GM23248 (cell line): ENCODE data around the gene CCDC38. TPM values are rescaled to one million over a fixed set of nuclear protein-coding genes. Genes with fewer than 3 reads are reported as not detected.

Experiments used
- DNase-seq: peaks from one replicate; pipeline ENCODE4 v3.0.0-alpha.2; 2015
- H2AFZ ChIP-seq: fragments of 200-600 bp; sonication (generic); 2 replicates; pipeline ENCODE4 v1.6.1; 2016; ENCODE audit warnings: antibody characterized with exemption
- H3F3A ChIP-seq: fragments of 200-600 bp; sonication (generic); 2 replicates; pipeline ENCODE4 v1.6.1; 2016; ENCODE audit warnings: mild to moderate bottlenecking, antibody characterized with exemption, mixed run types; ENCODE audit not compliant: insufficient read depth
- H3K27ac ChIP-seq: fragments of 200-600 bp; sonication (generic); 2 replicates; pipeline ENCODE4 v1.5.1; 2016; ENCODE audit warnings: mild to moderate bottlenecking
- H3K27me3 ChIP-seq: fragments of 200-600 bp; sonication (generic); replicated peaks from 2 replicates; pipeline ENCODE4 v1.6.1; 2016; ENCODE audit warnings: mild to moderate bottlenecking; ENCODE audit not compliant: insufficient read depth
- H3K36me3 ChIP-seq: fragments of 200-600 bp; sonication (generic); 2 replicates; pipeline ENCODE4 v1.6.1; 2016; ENCODE audit warnings: low read depth, mild to moderate bottlenecking
- H3K4me1 ChIP-seq: fragments of 200-600 bp; sonication (generic); 2 replicates; pipeline ENCODE4 v1.6.1; 2016; ENCODE audit warnings: mild to moderate bottlenecking; ENCODE audit not compliant: insufficient read depth
- H3K4me2 ChIP-seq: fragments of 200-600 bp; sonication (generic); one replicate; pipeline ENCODE4 v1.6.1; 2016; ENCODE audit warnings: mild to moderate bottlenecking; ENCODE audit not compliant: unreplicated experiment
- H3K4me3 ChIP-seq: fragments of 200-600 bp; sonication (generic); 2 replicates; pipeline ENCODE4 v1.5.1; 2016; ENCODE audit warnings: mild to moderate bottlenecking
- H3K79me2 ChIP-seq: fragments of 200-600 bp; sonication (generic); 2 replicates; pipeline ENCODE4 v1.6.1; 2016; ENCODE audit warnings: mild to moderate bottlenecking; ENCODE audit not compliant: insufficient read depth
- H3K9ac ChIP-seq: fragments of 200-600 bp; sonication (generic); 2 replicates; pipeline ENCODE4 v1.6.1; 2016; ENCODE audit warnings: mild to moderate bottlenecking
- H3K9me2 ChIP-seq: fragments of 200-600 bp; sonication (generic); 2 replicates; pipeline ENCODE4 v1.6.1; 2016; ENCODE audit warnings: mixed run types, mild to moderate bottlenecking, moderate library complexity; ENCODE audit not compliant: insufficient read depth
- H3K9me3 ChIP-seq: fragments of 200-600 bp; sonication (generic); one replicate; pipeline ENCODE4 v1.6.1; 2017; ENCODE audit warnings: low read depth
- H4K20me1 ChIP-seq: fragments of 200-600 bp; sonication (generic); 2 replicates; pipeline ENCODE4 v1.6.0; 2016; ENCODE audit not compliant: insufficient read depth
- EZH2 ChIP-seq: fragments of 200-600 bp; sonication (generic); IDR thresholded peaks from 2 replicates; pipeline ENCODE4 v1.6.1; 2018; ENCODE audit warnings: antibody characterized with exemption, mild to moderate bottlenecking; ENCODE audit not compliant: insufficient read depth, poor library complexity, severe bottlenecking
- EZH2phosphoT487 ChIP-seq: fragments of 200-600 bp; sonication (generic); IDR thresholded peaks from 2 replicates; pipeline ENCODE4 v1.6.1; 2018; ENCODE audit warnings: antibody characterized with exemption, moderate library complexity, mild to moderate bottlenecking, low read depth; ENCODE audit not compliant: insufficient read depth
- WGBS, 2 experiments: methylation state at CpG; one replicate each; pipeline ENCODE4 v1.1.6; 2015 to 2017; ENCODE audit warnings: low lambda C conversion rate in 2 of 2, low coverage in 1 of 2; ENCODE audit errors: missing lambda C conversion rate in 2 of 2; 5-methylcytosine and 5-hydroxymethylcytosine counted together
- in situ Hi-C: fragments of 300-500 bp; cut with MboI; formaldehyde crosslinking; loops from 2 replicates; pipeline ENCODE4 v1.15.0; 2020
- polyA plus RNA-seq: library from polyadenylated mRNA; unstranded; fragments of >200 nt; fragmentation: Nextera tagmentation; extraction: Ambion mirVana; gene quantifications from 2 replicates; pipeline ENCODE4 v1.2.1, GENCODE V29; 2016
- total RNA-seq: library from RNA; depleted of rRNA; stranded (reverse); fragments of >200 nt; shearing (Covaris generic); gene quantifications from 2 replicates; pipeline ENCODE4 v1.2.3, GENCODE V29; 2014

Gene CCDC38
- total and polyA plus RNA-seq, 2 experiments from 2014 or later: under 0.01 to 0.06 TPM

DNA sequence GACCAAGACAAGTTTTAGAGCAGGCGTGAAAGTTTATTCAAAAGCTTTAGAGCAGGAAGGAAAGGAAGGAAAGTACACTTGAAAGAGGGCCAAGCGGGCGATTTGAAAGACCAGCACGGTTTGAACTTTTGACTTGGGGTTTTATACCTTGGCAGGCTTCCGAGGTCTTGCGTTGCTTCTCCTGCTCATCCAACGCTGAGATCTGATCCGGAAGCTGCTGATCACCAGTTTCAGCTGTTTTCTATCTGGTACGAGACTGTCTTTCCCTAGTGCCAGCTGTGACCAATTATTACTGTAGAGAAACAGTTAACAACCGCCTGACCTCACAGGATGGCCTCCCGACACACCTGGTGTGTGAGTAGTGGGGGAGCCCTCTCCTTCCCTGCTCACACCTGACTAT is 104.3 kb downstream of the CCDC38 start:
- Histone ChIP-seq H4K20me1 (no peaks in the 10 kb centered on the region), H3F3A (peaks cover 25% of the 10 kb centered on the region), H2AFZ (no peak overlapping the region), H3K36me3 (no peaks in the 10 kb centered on the region), H3K9ac (no peak overlapping the region), H3K27me3 (peaks cover 33% of the 10 kb centered on the region), H3K27ac (no peak overlapping the region), H3K4me2 (peak overlapping the region; percentile 30), H3K4me3 (peak overlapping the region; percentile 10; the same call in 1 of the 2 replicates), H3K79me2 (no peaks in the 10 kb centered on the region), H3K4me1 (peaks cover 25% of the 10 kb centered on the region), H3K9me2 (no peaks in the 10 kb centered on the region), H3K9me3 (no peaks in the 10 kb centered on the region)
- TF ChIP-seq EZH2phosphoT487 (no peak), EZH2 (no peak)
- DNase-seq: peak; percentile 61
- in situ Hi-C loops: no loop called here
- WGBS, 2 experiments: 4 to 5% methylated on average over 11 of the region's 11 CpGs

DNA sequence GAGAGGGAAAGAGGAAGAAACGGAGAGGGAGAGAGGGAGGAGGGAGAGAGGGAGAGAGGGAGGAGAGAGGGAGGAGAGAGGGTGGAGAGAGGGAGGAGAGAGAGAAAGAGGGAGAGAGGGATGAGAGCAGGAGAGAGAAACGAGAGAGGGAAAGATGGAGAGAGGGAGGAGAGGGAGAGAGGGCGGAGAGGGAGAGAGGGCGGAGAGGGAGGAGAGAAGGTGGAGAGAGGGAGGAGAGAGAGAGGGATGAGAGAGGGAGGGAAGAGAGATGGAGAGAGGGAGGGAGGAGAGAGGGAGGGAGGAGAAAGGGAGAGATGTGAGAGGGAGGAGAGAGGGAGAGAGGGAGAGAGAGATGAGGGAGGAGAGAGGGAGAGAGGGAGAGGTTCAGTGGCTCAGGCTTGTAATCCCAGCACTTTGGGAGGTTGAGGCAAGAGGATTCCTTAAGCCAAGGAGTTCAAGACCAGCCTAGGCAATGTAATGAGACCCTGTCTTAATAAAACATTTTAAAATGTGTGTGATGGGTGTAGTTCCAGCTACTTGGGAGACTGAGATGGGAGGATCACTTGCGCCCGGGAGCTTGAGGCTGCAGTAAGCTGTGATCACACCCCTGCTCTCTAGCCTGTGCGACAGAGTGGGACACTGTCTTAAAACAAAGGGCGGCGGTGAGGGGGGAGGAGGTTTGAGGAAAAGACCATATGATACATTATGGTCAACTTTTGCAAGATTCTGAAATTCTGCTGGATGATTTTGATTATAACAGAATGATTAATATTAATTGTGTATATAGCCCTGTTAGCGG is 105.0 kb downstream of the CCDC38 start:
- H3K4me1 ChIP-seq: peaks cover 25% of the 10 kb centered on the region
- H3K9me3 ChIP-seq: no peaks in the 10 kb centered on the region
- H3K36me3 ChIP-seq: no peaks in the 10 kb centered on the region
- peak overlapping the region; percentile 10; the same call in 1 of the 2 replicates for H3K4me3 ChIP-seq
- no peak overlapping the region for H3K27ac ChIP-seq
- H3K9me2 ChIP-seq: no peaks in the 10 kb centered on the region
- no peaks in the 10 kb centered on the region for H3K79me2 ChIP-seq
- peak overlapping the region; percentile 14; the same call in 1 of the 2 replicates for H2AFZ ChIP-seq
- WGBS, 2 experiments: 16 to 50% methylated on average over 10 of the region's 10 CpGs
- H3F3A ChIP-seq: peaks cover 25% of the 10 kb centered on the region
- no peaks in the 10 kb centered on the region for H4K20me1 ChIP-seq
- peaks cover 33% of the 10 kb centered on the region for H3K27me3 ChIP-seq
- H3K4me2 ChIP-seq: peak overlapping the region; percentile 52
- TF ChIP-seq EZH2phosphoT487: no peak
- no peak for TF ChIP-seq EZH2
- in situ Hi-C loops: no loop called here
- no peak overlapping the region for H3K9ac ChIP-seq
- DNase-seq: peak; percentile 10

DNA sequence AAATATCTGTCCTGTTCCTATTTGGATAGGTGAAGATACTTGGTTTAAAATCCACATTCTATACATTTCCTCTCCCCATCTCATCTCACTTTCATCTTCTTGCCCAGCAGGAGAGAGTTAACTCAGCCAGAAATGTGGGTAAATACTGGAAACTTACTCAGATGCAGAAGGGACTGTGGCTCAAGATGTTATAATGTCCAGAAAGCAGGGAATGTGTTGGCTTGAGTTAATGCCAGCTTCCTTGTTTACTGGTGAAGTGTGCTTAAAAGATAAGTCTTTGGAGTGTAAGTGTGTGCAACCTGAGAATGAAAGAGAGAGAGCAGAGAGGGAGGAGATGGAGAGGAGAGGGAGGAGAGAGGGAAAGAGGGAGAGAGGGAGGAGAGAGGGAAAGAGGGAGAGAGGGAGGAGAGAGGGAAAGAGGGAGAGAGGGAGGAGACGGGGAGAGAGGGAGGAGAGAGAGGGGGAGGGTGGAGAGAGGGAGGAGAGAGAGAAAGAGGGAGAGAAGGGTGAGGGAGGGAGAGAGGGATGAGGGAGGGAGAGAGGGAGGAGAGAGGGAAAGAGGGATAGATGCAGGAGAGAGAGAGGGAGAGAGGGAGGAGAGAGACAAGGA is 105.7 kb downstream of the CCDC38 start:
- H3F3A ChIP-seq: peaks cover 25% of the 10 kb centered on the region
- H3K4me2 ChIP-seq: peak overlapping the region; percentile 52
- 0 to 71% methylated on average over 1 of the region's 1 CpG for WGBS, 2 experiments
- no peaks in the 10 kb centered on the region for H4K20me1 ChIP-seq
- no peaks in the 10 kb centered on the region for H3K36me3 ChIP-seq
- DNase-seq: peak; percentile 66
- TF ChIP-seq EZH2 (no peak), EZH2phosphoT487 (no peak)
- H3K9me2 ChIP-seq: no peaks in the 10 kb centered on the region
- in situ Hi-C loops: no loop called here
- H3K4me1 ChIP-seq: peaks cover 25% of the 10 kb centered on the region
- H3K9ac ChIP-seq: no peak overlapping the region
- peaks cover 39% of the 10 kb centered on the region for H3K27me3 ChIP-seq
- H3K79me2 ChIP-seq: no peaks in the 10 kb centered on the region
- H3K4me3 ChIP-seq: peak overlapping the region; percentile 4; the same call in 1 of the 2 replicates
- no peaks in the 10 kb centered on the region for H3K9me3 ChIP-seq
- H3K27ac ChIP-seq: peak overlapping the region; percentile 26; the same call in 1 of the 2 replicates
- peak overlapping the region; percentile 14; the same call in 1 of the 2 replicates for H2AFZ ChIP-seq

DNA sequence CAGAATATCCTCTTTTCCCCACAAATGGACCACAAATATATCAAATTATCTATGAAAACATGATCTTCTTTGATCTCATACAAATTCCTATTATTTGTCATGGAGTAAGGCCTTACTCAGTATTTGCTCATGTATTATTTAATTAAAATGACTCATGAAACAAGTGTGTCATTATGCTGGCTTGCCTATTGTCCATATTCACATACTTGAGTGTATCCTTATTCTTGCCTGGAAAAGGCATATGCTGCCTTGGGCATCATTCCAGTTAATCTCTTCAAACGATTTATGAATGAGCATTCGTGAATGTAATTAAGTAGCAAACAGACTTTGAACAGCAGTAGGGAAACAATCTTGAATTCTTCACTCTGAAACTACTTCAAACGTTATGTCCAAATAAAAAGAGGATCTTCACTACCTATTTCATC is 106.2 kb downstream of the CCDC38 start:
- Histone ChIP-seq H4K20me1 (no peaks in the 10 kb centered on the region), H3K4me1 (peaks cover 25% of the 10 kb centered on the region), H3K79me2 (no peaks in the 10 kb centered on the region), H3K4me2 (peak overlapping the region; percentile 52), H3K9me3 (no peaks in the 10 kb centered on the region), H3K36me3 (no peaks in the 10 kb centered on the region), H2AFZ (no peak overlapping the region), H3K27me3 (peaks cover 44% of the 10 kb centered on the region), H3K4me3 (peak overlapping the region; percentile 4; the same call in 1 of the 2 replicates), H3K27ac (peak overlapping the region; percentile 26; the same call in 1 of the 2 replicates), H3F3A (peaks cover 25% of the 10 kb centered on the region), H3K9ac (no peak overlapping the region), H3K9me2 (no peaks in the 10 kb centered on the region)
- 0 to 1% methylated on average over 3 of the region's 3 CpGs for WGBS, 2 experiments
- in situ Hi-C loops: no loop called here
- DNase-seq: peak; percentile 85
- TF ChIP-seq EZH2phosphoT487 (peak; percentile 76; the same call in 1 of the 2 replicates), EZH2 (no peak)
